Fibroblast of skin of right quadriceps (primary cell): ENCODE measurements around the gene TMEM100.

Experiments
- DNase-seq: peaks from one replicate; pipeline ENCODE4 v3.0.0-alpha.2; 2013

Gene TMEM100

DNA sequence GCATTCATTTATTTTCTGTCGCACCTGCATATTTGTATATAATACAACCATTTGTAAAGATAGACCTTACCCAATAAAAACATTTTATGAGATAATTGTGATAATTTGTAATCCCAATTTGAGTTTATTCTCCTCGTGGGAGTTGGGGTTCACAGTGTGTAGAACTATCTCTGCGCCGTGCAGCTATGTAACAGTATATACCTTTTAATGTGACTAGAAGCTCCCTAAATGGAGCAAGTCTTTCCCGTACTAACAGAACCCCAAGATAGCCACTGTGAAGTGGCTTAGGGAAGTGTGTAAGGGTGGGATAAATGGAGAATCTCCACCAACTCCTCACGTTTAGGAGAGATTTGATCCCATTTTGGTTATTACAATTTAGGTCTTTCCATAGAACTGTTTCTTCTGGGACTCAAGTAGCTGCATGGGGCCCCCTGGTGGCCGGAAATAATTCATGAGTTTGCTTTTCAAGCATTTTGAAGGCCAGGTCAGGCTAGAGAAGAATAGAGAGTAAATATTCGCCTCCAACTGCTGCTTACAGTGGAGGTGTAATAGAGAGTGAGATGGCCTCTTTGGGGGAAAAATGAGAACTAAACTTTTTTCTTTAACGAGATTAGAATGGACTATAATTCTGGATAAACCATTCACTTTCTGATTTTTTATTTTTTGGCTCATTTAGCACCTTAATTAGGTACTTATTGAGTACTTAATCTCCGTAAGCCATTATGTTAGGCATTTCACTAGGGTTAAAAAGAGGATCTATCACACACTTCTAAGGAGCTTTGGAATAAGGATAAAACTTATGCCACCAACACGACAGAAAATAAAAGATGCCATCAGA lies 4.5 kb downstream of the TMEM100 start:
- peak; percentile 68 for DNase-seq

DNA sequence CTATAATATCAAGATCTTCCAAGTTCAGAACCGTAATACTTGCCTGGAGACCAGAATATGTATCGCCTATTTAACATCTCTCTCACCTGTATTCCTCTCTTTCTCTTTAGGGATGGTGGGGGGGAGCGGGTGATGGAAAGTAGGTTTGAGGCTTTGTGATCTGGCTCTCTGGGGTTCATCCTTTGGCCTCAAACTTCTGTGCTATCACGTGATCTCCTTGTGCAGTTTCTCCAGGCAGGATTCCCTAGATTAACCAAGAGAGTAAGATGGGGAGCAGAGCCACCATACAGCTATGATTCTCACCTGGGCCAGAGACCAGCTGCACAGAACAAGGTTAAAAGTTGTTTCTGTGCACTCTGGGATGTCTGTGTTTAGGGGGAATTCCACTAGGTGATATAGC lies 5.2 kb downstream of the TMEM100 start:
- DNase-seq, result no peak

DNA sequence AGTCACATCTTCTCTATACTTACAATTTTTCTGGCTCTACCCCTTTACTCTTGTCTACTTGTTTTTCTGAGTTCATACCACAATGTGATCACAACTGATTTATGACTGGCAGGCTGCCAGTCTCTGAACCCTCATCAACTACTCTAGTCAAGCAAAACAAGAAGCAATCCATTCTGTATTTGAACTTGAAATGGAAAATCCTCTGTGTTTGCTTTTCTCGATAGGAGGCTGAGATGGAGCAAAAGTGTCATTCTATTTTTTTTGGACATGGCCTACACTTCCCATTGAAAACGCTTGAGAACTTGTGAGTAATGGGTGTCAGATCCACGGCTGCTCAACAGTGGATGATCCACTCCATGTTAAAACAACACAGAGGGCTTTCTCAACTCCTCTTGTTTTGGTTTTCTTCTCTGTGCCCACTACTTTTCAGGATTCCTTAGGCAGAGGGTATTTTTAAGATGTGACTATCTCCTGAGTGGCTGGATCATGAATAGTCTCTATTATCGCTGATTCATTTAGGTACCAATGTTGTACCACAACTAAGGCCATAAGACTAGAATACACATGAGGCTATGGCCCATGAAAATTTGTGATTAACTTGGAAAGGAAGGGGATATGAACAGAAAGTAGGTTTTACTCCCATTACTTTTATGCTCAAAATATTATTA lies 11.7 kb downstream of the TMEM100 start:
- DNase-seq, result no peak

- DNase-seq, result peak; percentile 38
Measured at GRCh38 chr17:55710410-55710809, 12.3 kb downstream of the TMEM100 start.

DNA sequence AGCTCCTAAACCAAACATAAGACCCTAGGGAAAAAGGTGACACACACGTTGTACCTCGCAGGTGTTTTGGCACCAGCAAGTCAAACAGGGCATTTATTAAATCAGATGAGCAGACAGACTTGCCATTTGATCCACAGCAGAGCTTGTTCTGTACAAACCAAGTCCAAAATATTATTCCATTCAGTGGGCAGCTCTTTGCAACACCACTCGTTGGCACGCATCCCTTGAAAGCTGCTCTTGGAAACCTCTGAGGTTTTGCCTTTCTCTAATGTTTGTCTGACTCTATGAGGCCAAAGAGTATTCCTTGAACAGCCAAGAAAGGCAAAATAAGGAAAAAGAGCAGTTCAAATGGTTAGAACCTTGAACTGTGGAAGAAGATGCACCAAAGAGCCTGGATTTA lies 12.7 kb downstream of the TMEM100 start:
- DNase-seq, result no peak

DNA sequence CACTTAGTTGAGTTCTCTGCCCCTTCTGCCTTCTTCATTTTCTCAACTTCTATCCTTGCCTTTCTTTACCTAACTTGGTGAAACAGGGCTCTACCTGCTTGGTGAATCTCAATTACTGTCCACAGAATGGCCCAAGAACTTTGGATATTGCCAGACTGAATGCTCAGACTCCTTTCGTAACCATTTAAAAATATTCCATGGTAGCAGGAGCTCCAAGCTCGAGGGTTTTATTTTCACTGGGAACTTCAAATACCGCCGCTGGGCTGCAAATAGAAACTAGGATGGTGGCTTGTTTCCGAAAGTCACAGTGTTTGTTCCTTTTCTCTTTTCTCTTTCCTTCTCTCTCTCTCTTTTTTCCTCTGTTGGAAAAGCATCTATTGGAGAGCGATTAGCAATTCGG lies 13.2 kb downstream of the TMEM100 start:
- no peak for DNase-seq

DNA sequence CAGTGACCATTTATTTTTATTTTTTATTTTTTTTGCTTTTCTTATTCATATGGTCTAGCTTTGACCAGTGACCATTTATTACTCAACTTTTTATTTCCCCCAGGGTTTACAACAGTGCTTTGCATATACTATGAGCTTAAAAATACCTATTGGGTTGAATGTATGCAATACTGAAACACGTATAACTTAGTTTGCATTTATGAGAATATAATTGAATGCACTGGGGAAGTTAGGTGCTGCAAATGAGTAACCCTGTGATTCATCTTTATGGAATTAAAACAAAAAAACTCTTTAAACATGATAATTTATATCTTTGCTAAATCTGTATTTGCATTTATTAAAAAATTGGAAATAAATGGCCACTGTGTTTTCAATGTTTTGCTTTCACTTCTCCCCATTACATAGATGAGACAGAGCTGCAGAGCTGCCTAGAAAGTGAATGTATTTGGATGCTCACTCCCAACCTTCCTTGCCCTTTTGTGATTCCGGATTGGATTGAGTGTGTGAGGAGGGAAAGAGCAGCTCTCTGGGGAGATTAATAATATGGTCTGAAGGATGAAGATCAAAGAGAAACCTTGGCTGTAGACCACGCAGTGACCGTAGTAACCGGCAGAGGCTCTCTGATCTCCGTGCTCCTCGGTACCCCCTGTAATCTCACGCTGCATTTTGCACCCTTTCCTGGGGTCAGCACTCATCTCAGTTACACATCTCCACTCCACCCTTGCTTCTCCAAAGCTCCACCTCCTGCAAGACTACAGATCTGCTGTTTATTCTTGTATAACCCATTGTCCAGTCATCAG lies 14.3 kb downstream of the TMEM100 start:
- DNase-seq, result no peak

- no peak for DNase-seq
Measured at GRCh38 chr17:55706808-55707773, 15.6 kb downstream of the TMEM100 start.

DNA sequence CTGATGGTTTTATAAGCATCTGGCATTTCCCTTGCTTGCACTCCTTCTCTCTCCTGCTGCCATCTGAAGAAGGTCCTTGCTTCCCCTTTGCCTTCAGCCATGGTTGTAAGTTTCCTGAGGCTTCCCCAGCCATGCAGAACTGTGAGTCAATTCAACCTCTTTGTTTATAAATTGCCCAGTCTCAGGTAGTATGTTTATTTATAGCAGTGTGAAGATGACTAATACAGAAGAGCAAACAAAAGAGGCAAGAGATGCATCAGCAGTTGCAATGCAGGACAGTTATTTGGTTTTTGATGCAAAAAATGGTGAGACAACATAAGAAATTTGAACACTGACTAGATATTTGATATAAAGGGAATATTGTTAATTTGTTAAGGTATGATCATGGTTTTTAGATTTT lies 16.8 kb downstream of the TMEM100 start:
- DNase-seq, result no peak

DNA sequence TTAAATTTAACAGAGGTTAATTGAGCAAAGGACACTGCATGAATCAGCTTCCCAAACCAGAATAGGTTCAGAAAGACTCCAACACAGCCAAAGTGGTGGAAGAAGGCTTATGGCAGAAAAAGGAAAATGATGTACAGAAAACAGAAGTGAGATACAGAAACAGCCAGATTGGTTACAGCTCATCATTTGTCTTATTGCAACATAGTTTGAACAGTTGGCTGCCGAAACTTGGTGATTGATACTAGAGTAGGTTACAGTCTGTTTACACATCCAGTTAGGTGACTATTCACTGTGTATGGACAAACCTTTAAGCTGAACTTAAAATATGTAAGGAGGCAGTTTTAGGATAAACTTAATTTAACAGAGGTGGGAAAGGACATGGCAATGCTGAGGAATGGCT lies 18.3 kb downstream of the TMEM100 start:
- DNase-seq, result no peak

DNA sequence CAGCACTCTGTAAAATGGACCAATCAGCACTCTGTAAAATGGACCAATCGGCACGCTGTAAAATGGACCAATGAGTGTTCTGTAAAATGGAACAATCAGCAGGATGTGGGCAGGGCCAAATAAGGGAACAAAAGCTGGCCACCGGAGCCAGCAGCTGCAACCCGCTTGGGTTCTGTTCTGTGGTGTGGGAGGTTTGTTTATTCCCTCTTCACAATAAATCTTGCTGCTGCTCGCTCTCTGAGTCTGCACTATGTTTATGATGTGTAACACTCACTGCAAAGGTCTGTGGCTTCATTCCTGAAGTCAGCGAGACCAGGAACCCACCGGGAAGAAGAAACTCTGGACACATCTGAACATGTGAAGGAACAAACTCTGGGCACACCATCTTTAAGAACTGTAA lies 20.5 kb downstream of the TMEM100 start:
- no peak for DNase-seq

GRCh38 chr17:55699181-55699860 lies 23.3 kb downstream of the TMEM100 start:
- no peak for DNase-seq

DNA sequence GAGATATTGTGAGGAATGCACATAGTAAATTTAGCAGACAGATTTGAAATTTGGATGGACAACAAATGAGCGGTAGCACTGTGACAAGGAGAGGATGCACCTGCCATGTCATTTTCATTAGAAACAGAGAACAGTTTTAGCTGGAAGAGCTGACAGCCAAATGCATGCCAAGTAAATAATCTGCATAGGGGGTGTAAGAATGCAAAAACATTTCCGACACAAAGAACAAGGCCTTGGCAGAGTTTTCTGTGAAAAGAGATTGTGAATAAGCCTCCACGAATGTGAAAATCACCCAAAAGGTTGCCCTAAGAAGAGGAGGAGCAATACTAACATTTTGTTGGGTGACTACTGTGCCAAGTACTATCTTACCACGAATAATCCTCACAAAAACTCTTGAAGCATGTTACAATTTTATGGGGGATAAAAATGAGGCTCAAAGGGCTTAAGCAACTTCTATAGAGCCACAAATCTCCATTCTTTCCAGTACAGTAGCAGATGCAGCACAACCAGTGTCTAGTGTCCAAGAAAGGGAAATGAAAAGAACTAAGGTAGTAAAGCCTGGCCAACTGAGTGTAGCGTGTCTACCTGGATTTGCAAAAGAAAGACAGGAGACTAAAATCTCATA lies 28.3 kb downstream of the TMEM100 start:
- no peak for DNase-seq

DNA sequence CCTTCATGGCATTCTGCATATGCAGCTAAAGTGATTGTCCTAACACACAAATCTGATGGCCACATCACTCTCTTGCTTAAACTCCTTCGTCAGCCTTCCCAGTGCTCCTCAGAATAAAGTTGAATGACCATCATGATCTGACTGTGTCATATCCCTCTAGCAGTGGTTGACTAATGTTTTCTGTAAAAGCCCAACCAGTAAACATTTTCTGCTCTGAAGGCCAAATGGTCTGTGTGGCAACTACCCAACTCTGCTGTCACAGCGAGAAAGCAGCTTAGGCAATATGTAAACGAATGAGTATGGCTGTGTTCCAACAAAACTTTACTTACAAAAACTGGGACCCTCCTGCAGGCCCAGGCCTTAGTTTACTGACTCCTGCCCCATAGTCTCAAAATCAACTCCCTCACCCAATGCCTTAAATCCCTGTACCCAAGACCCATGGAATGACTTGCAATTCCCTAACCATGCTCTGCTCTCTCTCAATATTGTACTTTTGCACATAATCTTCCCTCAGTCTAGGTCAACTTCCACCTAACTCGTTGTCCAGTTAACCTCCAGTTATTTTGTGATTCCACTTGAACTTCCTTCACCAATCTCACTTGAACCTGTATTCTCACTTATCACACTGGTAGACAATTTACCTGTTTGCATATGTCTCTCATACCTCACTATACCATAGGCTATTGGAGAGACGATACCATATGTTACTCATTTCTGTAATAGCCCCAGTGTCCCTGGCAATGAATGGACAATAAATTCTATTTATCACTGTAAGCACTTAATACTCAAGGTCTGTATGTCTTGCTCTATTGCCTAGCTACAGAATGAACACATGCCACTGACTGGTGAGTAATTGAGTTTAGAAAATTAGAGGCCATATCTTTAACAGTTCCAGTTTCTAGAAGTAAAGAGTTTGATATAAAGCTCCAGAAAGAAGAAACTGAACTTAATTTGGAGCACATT lies 29.1 kb downstream of the TMEM100 start:
- peak; percentile 39 for DNase-seq

DNA sequence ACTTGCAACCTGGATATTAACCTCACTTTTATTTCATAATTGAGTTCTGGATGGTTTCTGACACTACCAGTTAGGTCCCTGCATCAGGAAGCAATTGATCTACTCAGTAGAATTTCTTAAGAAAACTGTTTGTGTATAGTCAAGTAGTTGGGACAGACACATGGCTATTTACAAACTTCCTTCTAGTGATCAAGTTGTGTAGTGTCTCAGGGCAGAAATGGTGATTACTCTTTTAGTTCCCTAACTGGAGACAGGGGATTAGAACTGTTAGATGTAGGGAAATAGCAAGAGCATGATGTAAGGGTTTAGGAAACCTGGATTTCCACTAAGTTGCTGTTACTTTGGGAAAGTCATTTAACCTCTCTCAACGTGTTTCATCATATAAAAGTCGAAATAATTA lies 30.4 kb downstream of the TMEM100 start:
- DNase-seq, result no peak

GRCh38 chr17:55691666-55692065 lies 31.0 kb downstream of the TMEM100 start:
- no peak for DNase-seq

GRCh38 chr17:55690105-55690508 lies 32.6 kb downstream of the TMEM100 start:
- no peak for DNase-seq

DNA sequence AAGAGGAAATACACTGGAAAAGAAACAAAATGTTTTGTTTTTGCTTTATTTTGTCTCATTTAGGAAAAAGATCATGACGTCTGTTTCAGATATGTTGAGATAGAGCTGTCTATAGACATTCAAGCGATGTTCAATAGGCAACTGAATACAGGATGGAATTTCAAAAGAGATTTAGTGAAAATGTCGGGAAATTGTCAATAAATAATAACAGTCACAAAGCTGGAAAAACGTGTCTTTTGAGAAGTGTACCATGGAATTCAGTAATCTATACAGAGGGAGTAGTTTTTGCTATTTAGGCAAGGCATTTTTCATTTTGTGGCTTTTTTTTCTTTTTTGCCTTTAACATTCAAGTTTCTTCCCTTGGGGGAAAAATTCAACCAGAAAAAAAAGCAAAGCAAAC lies 33.0 kb downstream of the TMEM100 start:
- no peak for DNase-seq

- DNase-seq, result no peak
Measured at GRCh38 chr17:55688057-55688456, 34.6 kb downstream of the TMEM100 start.

DNA sequence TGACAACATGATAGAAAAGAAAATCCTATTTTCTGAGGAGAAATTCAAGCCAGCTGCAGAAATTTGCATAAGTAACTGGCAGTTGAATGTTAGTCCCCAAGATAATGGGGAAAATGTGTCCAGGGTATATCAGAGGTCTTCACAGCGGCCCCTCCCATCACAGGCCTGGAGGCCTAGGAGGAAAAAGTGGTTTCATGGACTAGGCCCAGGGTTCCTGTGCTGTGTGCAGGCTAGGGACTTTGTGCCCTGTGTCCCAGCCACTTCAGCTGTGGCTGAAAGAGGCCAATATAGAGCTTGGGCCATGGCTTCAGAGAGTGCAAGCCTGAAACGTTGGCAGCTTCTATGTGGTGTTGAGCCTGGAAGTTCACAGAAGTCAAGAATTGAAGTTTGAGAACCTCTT lies 35.6 kb downstream of the TMEM100 start:
- no peak for DNase-seq
